Stromal cell of bone marrow (primary cell): ENCODE results near the gene FRMD7.
"Not testable (repeated sequence)": the region's sequence is repeated elsewhere in the genome, so short reads cannot be mapped to it uniquely, and the experiment has no call there.

ENCODE experiments used
- DNase-seq: peaks from one replicate; pipeline ENCODE4 v3.0.0-alpha.2; 2012; ENCODE audit warnings: low read depth

The FRMD7 gene

GRCh38 chrX:132092439-132093065 is 35.3 kb downstream of the FRMD7 start:
- peak; percentile 71 for DNase-seq

GRCh38 chrX:132090403-132091159 is 37.2 kb downstream of the FRMD7 start:
- no peak for DNase-seq

GRCh38 chrX:132088864-132089263 is 39.0 kb downstream of the FRMD7 start:
- no peak for DNase-seq

GRCh38 chrX:132086672-132087071 is 41.1 kb downstream of the FRMD7 start:
- no peak for DNase-seq

- no peak for DNase-seq
Measured at GRCh38 chrX:132085786-132086185, 42.0 kb downstream of the FRMD7 start.

GRCh38 chrX:132077912-132078311 is 49.9 kb downstream of the FRMD7 start:
- no peak for DNase-seq

- no peak for DNase-seq
Measured at GRCh38 chrX:132077414-132077813, 50.4 kb downstream of the FRMD7 start.

- DNase-seq, result no peak
Measured at GRCh38 chrX:132071254-132071653, 56.6 kb downstream of the FRMD7 start.

GRCh38 chrX:132068405-132068804 is 59.4 kb downstream of the FRMD7 start:
- no peak for DNase-seq

- no peak for DNase-seq
Measured at GRCh38 chrX:132063862-132064261, 64.0 kb downstream of the FRMD7 start.

- DNase-seq, result no peak
Measured at GRCh38 chrX:132063334-132063733, 64.5 kb downstream of the FRMD7 start.

- DNase-seq, result no peak
Measured at GRCh38 chrX:132059973-132060540, 67.8 kb downstream of the FRMD7 start.

GRCh38 chrX:132058975-132059374 is 68.8 kb downstream of the FRMD7 start:
- no peak for DNase-seq

- DNase-seq, result no peak
Measured at GRCh38 chrX:132058050-132058449, 69.8 kb downstream of the FRMD7 start.

- DNase-seq, result not testable (repeated sequence)
Measured at GRCh38 chrX:132051778-132052177, 76.0 kb downstream of the FRMD7 start.

GRCh38 chrX:132046533-132046932 is 81.3 kb downstream of the FRMD7 start:
- DNase-seq, result no peak

GRCh38 chrX:132045456-132045855 is 82.4 kb downstream of the FRMD7 start:
- no peak for DNase-seq

- no peak for DNase-seq
Measured at GRCh38 chrX:132044953-132045352, 82.9 kb downstream of the FRMD7 start.

GRCh38 chrX:132043977-132044376 is 83.8 kb downstream of the FRMD7 start:
- no peak for DNase-seq

- no peak for DNase-seq
Measured at GRCh38 chrX:132041015-132041414, 86.8 kb downstream of the FRMD7 start.

GRCh38 chrX:132040066-132040465 is 87.8 kb downstream of the FRMD7 start:
- DNase-seq, result no peak

GRCh38 chrX:132037479-132037993 is 90.3 kb downstream of the FRMD7 start:
- DNase-seq, result no peak

- no peak for DNase-seq
Measured at GRCh38 chrX:132034648-132035047, 93.2 kb downstream of the FRMD7 start.
